Measurements from ENCODE around the gene PRR5L.
A peak's percentile ranks its signal among the peaks of the same experiment; 100 is the strongest.

Gene PRR5L

GRCh38 chr11:36426226-36426848, 130.2 kb downstream of the PRR5L start:
- H3K4me3 ChIP-seq (replicated peaks; ENCODE audit: low read depth, low read length), result no peak overlapping the region
- TF ChIP-seq, protein P1, sequence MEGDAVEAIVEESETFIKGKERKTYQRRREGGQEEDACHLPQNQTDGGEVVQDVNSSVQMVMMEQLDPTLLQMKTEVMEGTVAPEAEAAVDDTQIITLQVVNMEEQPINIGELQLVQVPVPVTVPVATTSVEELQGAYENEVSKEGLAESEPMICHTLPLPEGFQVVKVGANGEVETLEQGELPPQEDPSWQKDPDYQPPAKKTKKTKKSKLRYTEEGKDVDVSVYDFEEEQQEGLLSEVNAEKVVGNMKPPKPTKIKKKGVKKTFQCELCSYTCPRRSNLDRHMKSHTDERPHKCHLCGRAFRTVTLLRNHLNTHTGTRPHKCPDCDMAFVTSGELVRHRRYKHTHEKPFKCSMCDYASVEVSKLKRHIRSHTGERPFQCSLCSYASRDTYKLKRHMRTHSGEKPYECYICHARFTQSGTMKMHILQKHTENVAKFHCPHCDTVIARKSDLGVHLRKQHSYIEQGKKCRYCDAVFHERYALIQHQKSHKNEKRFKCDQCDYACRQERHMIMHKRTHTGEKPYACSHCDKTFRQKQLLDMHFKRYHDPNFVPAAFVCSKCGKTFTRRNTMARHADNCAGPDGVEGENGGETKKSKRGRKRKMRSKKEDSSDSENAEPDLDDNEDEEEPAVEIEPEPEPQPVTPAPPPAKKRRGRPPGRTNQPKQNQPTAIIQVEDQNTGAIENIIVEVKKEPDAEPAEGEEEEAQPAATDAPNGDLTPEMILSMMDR (IDR thresholded peaks at IDR 0.05; ENCODE audit: low read depth, low read length, missing control alignments), result no peak
- DNase-seq (ENCODE audit: extremely low read depth, low read depth), result no peak

DNA sequence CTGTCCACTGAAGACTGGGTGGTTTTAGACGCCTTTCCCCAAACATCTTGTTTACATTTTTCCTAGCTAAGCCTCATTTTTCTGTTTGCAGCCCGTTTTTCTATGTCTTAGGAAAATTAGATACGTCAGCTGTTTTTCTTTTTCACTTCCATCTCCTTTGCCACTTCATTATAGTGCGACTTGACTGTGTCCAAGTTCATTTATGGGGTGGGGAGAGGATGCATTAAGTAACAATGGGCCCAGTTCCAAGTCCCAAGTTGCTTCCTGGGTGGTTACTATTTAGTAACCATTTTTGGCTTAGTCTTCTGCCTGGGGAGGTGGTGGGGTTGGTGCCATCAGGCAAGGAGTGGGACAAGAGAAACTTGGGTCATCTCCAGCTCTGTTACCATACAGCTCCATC, 131.0 kb downstream of the PRR5L start:
- no peak overlapping the region for H3K4me3 ChIP-seq (replicated peaks; ENCODE audit: low read depth, low read length)
- TF ChIP-seq, protein P1 (IDR thresholded peaks at IDR 0.05; ENCODE audit: low read depth, low read length, missing control alignments), result no peak
- no peak for DNase-seq (ENCODE audit: extremely low read depth, low read depth)

DNA sequence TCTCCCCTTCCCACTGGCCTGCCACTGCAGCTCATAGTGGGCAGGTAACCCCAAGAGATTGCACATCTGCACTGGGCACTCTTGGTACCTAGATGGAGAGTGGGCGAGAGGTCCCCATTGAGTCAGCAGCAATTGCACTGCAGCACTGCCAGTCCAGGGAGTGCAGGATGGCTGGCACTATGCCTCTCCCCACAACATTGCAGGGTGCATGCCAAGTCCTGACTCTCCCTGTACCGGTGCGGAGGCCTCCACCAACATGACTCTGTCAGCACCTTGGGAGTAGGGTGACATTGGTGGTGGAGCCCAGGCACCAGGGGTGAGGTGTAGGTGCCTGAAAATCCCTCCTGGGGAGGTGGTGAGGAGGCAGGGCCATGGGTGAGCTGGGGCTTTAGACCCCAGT, 131.8 kb downstream of the PRR5L start:
- DNase-seq (ENCODE audit: extremely low read depth, low read depth), result no peak
- H3K4me3 ChIP-seq (replicated peaks; ENCODE audit: low read depth, low read length), result no peak overlapping the region
- TF ChIP-seq, protein P1 (IDR thresholded peaks at IDR 0.05; ENCODE audit: low read depth, low read length, missing control alignments), result no peak

DNA sequence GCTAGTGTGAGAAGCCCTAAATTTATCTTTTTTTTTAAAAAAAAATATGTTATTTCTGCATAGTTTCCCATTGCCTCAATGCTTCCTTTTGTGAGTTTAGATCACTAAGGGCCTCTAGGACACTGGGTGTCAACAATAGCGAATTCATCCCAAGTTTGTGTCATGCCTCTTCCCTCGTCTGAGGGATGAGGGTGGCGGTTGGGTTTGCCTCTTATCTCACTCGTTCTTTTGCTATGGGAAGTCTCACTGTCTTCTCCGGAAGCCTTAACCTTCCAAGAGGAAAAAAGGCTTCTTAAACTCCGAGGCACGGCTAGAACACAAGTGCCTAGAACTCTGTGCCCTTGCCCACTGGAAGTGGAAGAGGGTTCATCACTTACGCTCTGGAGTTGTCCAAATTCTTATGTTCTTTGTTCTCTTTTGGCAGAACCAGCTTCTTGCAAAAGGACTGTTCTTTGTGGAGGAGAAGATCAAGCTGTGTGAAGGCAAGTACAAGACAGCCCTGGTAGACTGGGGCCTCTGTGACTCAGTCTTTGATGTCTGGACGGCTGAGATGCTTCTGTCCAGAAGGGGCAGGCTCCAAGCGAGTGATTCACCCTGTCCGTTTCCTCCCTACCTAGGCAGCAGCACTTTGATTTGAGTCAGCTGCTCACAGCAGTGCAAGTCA, 135.5 kb downstream of the PRR5L start:
- H3K4me3 ChIP-seq (replicated peaks; ENCODE audit: low read depth, low read length), result no peak overlapping the region
- TF ChIP-seq, protein P1 (IDR thresholded peaks at IDR 0.05; ENCODE audit: low read depth, low read length, missing control alignments), result peak; percentile 18
- peak; percentile 61 for DNase-seq (ENCODE audit: extremely low read depth, low read depth)

- no peak for DNase-seq (ENCODE audit: extremely low read depth, low read depth)
- TF ChIP-seq, protein P1 (IDR thresholded peaks at IDR 0.05; ENCODE audit: low read depth, low read length, missing control alignments), result no peak
- H3K4me3 ChIP-seq (replicated peaks; ENCODE audit: low read depth, low read length), result no peak overlapping the region
These were observed 136.0 kb downstream of the PRR5L start for GRCh38 chr11:36432093-36432469.

DNA sequence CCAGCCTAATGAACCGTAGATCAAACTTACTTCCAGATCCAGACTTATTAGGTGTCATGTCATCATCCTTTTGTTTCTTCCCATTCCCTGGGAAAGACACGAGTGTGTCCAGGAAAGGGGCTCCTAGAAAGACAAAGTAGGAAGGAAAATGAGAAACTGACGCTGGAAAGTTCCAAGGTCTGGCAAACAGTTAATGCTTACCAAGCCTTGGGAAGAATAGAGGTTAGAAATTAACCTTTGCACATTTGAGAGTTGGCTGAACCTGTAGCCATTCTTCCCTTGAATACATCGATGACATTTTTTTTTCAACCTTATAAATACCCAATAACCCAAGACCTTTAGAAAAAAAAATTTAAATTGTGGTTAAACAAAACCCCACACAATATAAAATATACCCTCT, 136.7 kb downstream of the PRR5L start:
- DNase-seq (ENCODE audit: extremely low read depth, low read depth), result no peak
- TF ChIP-seq, protein P1 (IDR thresholded peaks at IDR 0.05; ENCODE audit: low read depth, low read length, missing control alignments), result no peak
- no peak overlapping the region for H3K4me3 ChIP-seq (replicated peaks; ENCODE audit: low read depth, low read length)
